ENCODE data around the gene SH2D5.
A peak's percentile ranks its signal among the peaks of the same experiment; 100 is the strongest.
"Not testable (repeated sequence)": the region's sequence is repeated elsewhere in the genome, so short reads cannot be mapped to it uniquely, and the experiment has no call there.

Gene SH2D5

DNA sequence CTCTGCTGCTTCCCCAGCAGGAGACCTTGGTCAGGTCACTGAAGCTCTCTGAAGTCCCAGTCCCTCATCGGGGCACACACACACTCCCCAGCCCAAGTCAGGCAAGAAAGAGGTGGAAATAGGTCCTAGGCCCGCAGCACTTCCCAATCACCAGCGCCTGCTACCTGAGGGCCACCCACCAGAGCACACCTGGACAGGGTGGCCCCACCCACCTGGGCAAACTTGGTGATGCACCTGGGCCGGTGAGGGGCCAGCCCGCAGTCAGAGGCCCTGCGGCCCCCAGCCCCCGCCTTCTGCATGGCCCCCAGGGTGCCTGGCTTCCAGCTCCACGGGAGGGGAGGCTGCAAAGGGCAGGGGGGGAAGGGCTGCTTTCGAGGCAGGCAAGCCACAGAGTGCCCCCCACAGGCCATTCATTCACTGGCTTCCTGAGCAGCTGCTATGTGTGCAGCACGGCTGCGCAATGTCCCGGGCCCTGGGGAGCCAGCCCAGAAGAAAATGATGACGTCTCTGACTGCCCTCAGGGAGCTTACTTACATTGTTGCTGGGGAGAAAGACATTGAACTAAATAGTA is 4.7 kb downstream of the SH2D5 start:
- DNase-seq: no peak

DNA sequence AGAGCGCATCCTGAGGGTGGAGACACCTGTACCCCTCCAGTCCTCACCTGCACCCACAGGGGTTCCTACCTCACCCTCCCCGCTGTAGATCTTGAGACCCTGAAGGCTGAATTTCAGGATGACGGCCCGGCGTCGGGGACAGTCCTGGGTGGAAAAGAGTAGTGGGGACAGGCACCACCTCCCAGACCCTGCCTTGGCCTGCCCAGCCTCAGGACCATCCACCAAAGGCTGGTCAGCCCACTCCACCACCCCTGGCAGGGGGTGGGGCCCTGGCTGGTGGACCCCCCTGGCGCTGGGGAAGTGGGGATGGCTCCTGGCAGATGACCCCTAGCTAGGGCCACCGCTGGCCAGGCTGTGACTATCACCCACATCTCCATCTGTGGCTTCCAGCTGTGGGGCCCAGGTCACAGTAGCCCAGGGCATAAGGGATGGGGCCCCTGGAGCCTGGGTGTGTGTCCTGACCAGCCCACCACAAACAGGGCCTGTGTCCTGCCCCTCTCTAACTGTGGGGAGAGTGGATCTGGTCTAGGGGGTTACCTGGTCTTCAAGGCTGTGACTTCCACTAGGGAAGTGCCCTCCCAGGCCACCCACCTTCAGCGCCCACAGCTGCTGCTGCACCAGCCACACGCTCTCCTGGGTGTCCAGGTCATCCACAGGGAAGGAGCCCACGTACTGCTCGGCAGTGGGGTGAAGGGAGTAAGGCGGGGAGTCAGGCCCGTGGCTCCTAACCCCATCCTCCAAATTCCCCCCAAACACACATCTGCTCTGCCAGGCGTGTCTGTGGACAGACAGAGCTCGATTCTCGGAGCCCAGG is 5.4 kb downstream of the SH2D5 start:
- no peak for DNase-seq

- no peak for DNase-seq
These were observed 6.2 kb downstream of the SH2D5 start for GRCh38 chr1:20726118-20726911.

DNA sequence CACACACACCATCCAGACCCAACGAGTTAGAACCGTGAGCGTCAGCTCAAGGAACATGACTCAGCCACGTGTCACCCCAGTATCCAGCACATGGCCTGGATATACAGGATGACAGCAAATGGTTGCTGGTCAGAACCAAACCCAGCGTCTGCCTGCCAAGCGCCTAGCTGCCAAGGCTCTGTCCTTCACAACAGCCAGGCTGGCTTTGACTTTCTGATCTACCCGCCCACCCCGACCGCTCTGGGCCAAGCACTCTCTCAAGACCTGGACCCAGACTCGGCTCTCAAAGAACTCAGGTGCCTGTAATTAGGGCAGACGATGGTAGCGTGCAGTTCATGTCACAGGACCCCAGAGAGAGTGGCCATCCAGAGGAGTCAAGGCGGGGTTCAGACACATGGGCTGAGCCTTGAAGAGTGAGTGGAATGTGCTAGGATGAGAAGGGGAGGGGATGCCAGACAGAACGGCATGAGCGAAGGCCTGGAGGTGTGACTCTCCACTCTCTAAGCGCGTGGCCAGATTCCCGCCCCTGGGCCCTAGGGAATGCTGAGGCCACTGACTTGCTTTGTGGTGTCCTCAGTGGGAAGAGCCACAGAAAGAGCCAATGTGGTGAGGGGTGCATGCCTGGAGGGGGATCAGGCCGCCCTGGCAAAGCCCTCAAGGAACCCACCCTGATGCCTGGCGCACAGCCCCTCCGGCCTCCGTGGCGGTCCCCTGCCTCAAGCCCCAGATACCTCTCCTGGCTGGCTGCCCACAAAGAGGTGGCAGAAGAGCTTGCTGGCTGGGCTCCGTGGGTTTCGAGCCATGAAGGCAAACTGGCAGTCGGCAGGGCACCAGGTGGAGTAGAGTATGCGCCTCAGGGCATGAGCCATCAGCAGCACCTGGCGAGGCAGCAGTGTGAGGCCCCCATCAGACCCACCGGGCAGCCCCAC is 7.0 kb downstream of the SH2D5 start:
- no peak for DNase-seq

DNA sequence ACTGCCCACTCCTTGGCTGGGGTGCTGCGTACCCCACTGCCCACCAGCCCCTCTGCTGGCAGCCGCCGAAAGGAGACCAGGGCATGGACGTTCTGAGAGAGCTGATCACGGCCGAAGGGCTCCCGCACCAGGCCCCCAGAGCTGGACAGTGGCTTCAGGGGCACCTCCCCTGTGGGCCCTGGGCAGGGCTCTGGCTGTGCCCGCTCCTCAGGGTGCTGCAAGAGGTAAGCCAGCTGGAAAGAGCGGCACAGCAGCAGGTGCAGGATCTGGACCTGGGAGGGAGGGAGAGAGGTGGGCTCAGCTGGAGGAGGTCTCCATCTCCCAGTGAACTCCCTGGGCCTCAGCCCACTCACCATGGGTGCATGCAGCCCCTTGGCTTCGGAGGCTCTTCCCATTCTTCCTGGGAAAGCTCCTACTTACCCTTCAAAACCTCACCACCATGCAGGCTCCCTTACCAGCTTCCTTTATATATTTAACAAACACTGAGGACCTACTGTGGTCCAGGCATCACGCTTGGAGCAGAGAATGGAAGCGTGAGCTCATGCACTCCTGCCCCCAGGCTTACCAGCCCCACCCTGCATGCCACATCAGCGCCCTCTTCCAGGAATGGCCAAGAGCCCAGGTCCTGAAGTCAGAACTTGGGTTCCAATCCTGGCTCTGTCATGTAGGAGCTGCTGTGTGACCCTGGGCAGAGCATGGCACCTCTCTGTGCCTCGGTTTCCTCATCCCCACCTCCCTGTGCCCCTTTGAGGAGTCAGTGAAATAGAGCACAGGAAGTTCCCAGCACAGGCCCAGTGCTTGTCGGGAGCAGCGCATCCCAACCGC is 7.9 kb downstream of the SH2D5 start:
- DNase-seq: no peak

GRCh38 chr1:20723537-20724363 is 8.8 kb downstream of the SH2D5 start:
- no peak for DNase-seq

DNA sequence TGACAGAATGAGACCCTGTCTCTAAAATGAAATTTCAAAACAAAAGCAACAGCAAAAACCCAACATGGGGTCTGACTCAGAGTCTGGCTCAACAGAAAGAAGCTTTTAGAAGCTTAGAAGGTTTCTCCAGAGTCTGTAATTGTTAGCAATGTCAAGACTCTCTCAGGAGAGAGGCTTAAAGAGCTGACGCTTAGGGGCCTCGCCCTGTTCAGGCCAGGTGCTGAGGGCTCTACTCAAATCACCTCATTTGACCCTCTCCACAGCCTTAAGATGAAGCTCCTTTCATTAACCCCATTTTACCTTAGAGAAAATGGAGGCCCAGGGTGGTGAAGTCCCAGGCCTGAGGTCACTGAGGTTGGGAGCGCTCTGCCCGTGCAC is 9.4 kb downstream of the SH2D5 start:
- no peak for DNase-seq

DNA sequence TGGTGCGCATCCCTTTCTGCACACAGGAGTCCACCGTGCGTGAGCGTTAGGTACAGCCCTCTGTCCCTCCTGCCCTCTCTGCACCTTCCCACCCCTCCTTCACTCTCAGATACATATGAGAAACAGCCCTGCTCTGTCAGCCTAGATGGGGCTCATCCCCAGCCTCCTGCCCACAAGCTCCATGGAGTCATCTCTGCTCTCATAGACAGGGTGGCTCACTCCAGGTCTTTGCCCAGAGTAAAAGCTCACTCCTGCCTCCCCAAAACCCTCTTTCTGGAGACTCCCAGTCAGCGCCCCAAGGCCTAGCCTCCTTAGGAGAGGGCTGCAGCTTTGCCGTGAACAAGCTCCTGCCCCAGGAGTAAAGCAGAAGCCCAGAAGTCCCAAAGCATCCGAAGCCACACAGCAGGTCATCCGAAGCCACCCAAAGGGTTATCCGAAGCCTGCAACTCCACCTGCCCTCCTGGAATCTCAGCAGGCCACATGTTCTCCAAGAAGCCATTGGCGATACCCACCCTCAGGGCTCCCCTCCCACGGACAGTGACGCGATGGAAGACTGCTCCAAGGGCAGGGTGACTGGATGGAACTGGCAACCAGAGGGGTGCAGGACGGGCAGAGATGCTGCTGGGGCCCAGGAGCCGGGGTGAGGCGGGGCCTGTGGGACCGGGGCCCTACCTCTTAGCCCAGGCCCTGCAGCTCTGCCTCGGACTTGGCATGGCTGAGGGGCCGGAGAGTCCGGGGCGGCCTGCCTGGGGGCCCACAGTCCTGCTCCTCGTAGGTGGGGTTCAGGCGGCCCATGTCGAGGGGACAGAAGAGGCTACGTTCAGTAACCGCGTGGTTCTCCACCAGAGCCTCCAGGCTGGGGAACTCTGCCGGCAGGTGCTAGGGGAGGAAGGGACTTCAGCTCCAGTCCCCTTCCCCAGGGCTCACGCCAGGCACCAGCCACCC is 11.1 kb downstream of the SH2D5 start:
- DNase-seq: no peak

DNA sequence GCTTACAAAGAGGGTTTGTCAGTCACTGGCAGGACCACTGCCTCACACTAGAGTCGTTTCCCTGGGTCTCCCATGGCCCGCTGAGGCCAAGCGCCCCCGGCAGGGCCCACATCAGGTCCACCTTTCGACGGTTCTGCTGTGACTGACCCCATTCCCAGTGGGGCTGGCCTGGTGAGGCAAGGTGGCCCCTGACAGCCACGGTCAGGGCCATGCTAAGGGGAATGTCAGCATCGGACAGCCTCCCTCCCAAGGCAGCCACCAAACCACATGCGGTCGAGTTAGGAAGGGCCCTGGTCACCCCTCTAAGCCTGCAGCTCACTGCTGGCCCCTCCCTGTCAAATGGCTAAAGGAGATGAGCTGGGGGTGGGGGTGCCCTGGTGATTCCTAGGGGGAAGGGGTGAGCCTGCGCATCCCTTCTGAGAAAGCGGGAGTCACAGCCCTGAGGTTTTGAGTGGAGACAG is 11.8 kb downstream of the SH2D5 start:
- no peak for DNase-seq

- DNase-seq: no peak
These were observed 12.5 kb downstream of the SH2D5 start for GRCh38 chr1:20719871-20720620.

GRCh38 chr1:20719261-20719660 is 13.2 kb downstream of the SH2D5 start:
- DNase-seq: no peak

- DNase-seq: not testable (repeated sequence)
These were observed 14.1 kb downstream of the SH2D5 start for GRCh38 chr1:20718343-20718882.

- peak; percentile 62 for DNase-seq
These were observed 14.8 kb downstream of the SH2D5 start, which contains the start of gene KIF17 for GRCh38 chr1:20717452-20718342. TSS of gene KIF17 (minus strand) at chr1:20718007. CDS start at chr1:20717706, 301 bp downstream.

GRCh38 chr1:20716232-20716631 is 16.3 kb downstream of the SH2D5 start:
- no peak for DNase-seq

DNA sequence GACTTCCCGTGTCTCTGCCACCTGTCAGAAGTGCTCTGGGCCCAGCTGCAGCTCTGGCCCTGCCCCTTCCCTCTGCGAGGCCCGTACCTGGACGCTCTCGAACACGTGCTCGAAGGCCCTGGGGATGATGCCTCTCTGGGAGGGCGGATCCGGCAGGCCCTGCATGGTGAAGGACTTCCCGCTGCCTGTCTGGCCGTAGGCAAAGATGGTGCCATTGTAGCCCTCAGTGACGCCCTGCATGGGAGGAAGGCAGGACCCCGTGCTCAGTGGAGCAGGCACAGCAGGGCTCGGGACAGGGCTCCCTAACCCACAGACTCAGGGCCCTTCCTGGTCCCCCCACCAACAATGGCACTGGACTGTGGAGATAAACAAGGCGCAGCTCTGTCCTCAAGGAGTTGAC is 17.1 kb downstream of the SH2D5 start:
- DNase-seq: no peak

DNA sequence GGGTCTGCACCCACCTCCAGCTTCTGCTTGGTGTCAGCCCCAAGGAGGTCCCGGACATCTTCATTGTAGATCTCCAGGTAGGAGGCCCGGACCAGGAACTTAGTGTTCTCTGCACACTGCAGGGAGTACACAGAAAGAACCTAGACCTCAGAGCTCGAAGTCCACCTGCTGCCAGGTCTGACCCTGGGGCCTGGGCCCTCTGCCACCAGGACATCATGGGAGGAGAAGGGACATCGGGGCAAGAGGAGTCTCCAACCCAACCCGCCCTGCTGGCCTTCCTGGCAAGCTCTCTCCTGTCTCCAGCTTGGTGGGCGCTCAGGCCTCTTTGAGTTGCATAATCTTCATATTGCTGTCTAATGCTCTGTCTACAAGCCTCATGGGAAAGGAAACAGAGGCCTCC is 19.1 kb downstream of the SH2D5 start:
- no peak for DNase-seq

DNA sequence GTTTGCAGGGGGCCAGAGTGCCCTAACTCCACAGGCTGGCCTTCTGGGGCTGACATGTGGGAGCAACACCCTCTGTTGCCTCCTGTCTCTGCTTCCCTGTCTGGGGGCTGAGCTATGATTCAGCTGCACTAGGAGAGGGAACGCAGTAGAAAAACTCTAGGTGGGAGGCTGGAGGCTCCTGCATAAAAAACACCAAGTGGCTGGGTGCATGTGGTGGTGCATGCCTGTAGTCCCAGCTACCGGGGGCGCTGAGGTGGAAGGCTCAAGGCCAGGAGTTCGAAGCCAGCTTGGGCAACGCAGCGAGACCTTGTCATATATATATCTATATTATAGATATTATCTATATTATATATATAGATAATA is 20.3 kb downstream of the SH2D5 start:
- DNase-seq: no peak
